IMR-90 (cell line): Measurements from ENCODE around the gene CCDC177. TPM values are rescaled to one million over a fixed set of nuclear protein-coding genes. Genes with fewer than 3 reads are reported as not detected.

ENCODE experiments used
- ATAC-seq: fragments of 200-7000 bp; cut with Tn5 transposase; 2 replicates; pipeline ENCODE4 v1.9.1; 2020; ENCODE audit warnings: low read depth, mild to moderate bottlenecking, moderate library complexity
- BruUV-seq: library from RNA; stranded (reverse); fragments of 400-500 nt; replicated peaks from 2 replicates; lab custom pipeline; 2021; lab: Mats Ljungman, UMichigan
- CTCF ChIA-PET: fragments of 300-600 bp; formaldehyde crosslinking; extraction: SDS; loops from one replicate; lab custom pipeline; 2021; ENCODE audit warnings: antibody characterized with exemption; lab: Yijun Ruan, JAX
- POLR2A ChIA-PET: fragments of 300-600 bp; sonication (Branson Sonifier 250); formaldehyde crosslinking; loops from one replicate; lab custom pipeline; 2022; ENCODE audit warnings: antibody characterized with exemption; ENCODE audit not compliant: unreplicated experiment; lab: Charles Lee
- DNase-seq: peaks from one replicate; pipeline ENCODE4 v3.0.0; 2013
- H2AFZ ChIP-seq: replicated peaks from 2 replicates; pipeline ENCODE3; 2013; ENCODE audit warnings: low read length, mild to moderate bottlenecking; ENCODE audit not compliant: poor library complexity
- H2AK5ac ChIP-seq: 2 replicates; pipeline ENCODE4 v1.6.1; 2013; ENCODE audit warnings: low read depth, low read length, inconsistent platforms
- H2AK9ac ChIP-seq: replicated peaks from 2 replicates; pipeline ENCODE3; 2013; ENCODE audit warnings: mild to moderate bottlenecking, low read depth, low read length, moderate library complexity; ENCODE audit not compliant: poor library complexity
- H2BK120ac ChIP-seq: 2 replicates; pipeline ENCODE4 v1.6.1; 2013; ENCODE audit warnings: low read depth, low read length, inconsistent platforms
- H2BK15ac ChIP-seq: 3 replicates; pipeline ENCODE4 v1.6.1; 2013; ENCODE audit warnings: low read depth, low read length, inconsistent platforms
- H2BK20ac ChIP-seq: 2 replicates; pipeline ENCODE4 v1.6.1; 2013; ENCODE audit warnings: low read depth, mild to moderate bottlenecking, inconsistent platforms, low read length, moderate library complexity
- H2BK5ac ChIP-seq: 2 replicates; pipeline ENCODE4 v1.6.1; 2013; ENCODE audit warnings: mild to moderate bottlenecking, low read depth, low read length, inconsistent platforms; ENCODE audit not compliant: poor library complexity, severe bottlenecking
- H3K14ac ChIP-seq: replicated peaks from 2 replicates; pipeline ENCODE4 v1.6.1; 2013; ENCODE audit warnings: low read depth, low read length, inconsistent platforms
- H3K18ac ChIP-seq: 2 replicates; pipeline ENCODE4 v1.6.1; 2013; ENCODE audit warnings: low read depth, low read length, control low read depth
- H3K23ac ChIP-seq: 2 replicates; pipeline ENCODE4 v1.6.1; 2013; ENCODE audit warnings: low read depth, low read length, inconsistent platforms
- H3K27ac ChIP-seq: 2 replicates; pipeline ENCODE4 v1.5.1; 2013; ENCODE audit warnings: mild to moderate bottlenecking, control low read depth, low read length; ENCODE audit not compliant: insufficient read depth
- H3K27me3 ChIP-seq: 2 replicates; pipeline ENCODE4 v1.6.1; 2013; ENCODE audit warnings: low read length; ENCODE audit not compliant: control insufficient read depth, insufficient read depth
- H3K36me3 ChIP-seq: 2 replicates; pipeline ENCODE4 v1.6.1; 2013; ENCODE audit warnings: low read length, mixed read lengths; ENCODE audit not compliant: control insufficient read depth, insufficient read depth
- H3K4ac ChIP-seq: 2 replicates; pipeline ENCODE4 v1.6.1; 2013; ENCODE audit warnings: low read depth, low read length, inconsistent platforms
- H3K4me1 ChIP-seq: 2 replicates; pipeline ENCODE4 v1.6.1; 2013; ENCODE audit warnings: low read length, mixed read lengths; ENCODE audit not compliant: control insufficient read depth, insufficient read depth
- H3K4me2 ChIP-seq: 2 replicates; pipeline ENCODE4 v1.6.1; 2013; ENCODE audit warnings: low read depth, mild to moderate bottlenecking, control low read depth, low read length, moderate library complexity
- H3K4me3 ChIP-seq: 2 replicates; pipeline ENCODE4 v1.5.1; 2013; ENCODE audit warnings: low read depth, mild to moderate bottlenecking, control low read depth, low read length, moderate library complexity; ENCODE audit not compliant: insufficient read depth
- H3K56ac ChIP-seq: 2 replicates; pipeline ENCODE4 v1.6.1; 2013; ENCODE audit warnings: low read length, inconsistent platforms; ENCODE audit not compliant: insufficient read depth; ENCODE audit errors: extremely low read depth
- H3K79me1 ChIP-seq, 2 experiments: 2 replicates each; pipeline ENCODE4 v1.6.1; 2013; ENCODE audit warnings: low read length in 2 of 2, inconsistent platforms in 1 of 2, low read depth in 1 of 2
- H3K9ac ChIP-seq: 2 replicates; pipeline ENCODE4 v1.6.1; 2013; ENCODE audit warnings: low read depth, low read length, control low read depth
- H3K9me1 ChIP-seq: 2 replicates; pipeline ENCODE4 v1.6.1; 2013; ENCODE audit warnings: low read length, inconsistent platforms; ENCODE audit not compliant: insufficient read depth
- H3K9me3 ChIP-seq: 2 replicates; pipeline ENCODE4 v1.6.1; 2013; ENCODE audit warnings: low read length; ENCODE audit not compliant: control insufficient read depth, insufficient read depth
- H4K20me1 ChIP-seq: 2 replicates; pipeline ENCODE4 v1.6.1; 2013; ENCODE audit warnings: low read length, inconsistent platforms; ENCODE audit not compliant: insufficient read depth
- H4K5ac ChIP-seq: 2 replicates; pipeline ENCODE4 v1.6.1; 2013; ENCODE audit warnings: mild to moderate bottlenecking, low read depth, low read length, control low read depth
- H4K8ac ChIP-seq, 2 experiments: 2 replicates each; pipeline ENCODE4 v1.6.1; 2013; ENCODE audit warnings: low read depth in 2 of 2, low read length in 2 of 2, control low read depth in 1 of 2, inconsistent platforms in 1 of 2
- H4K91ac ChIP-seq: 2 replicates; pipeline ENCODE4 v1.6.1; 2013; ENCODE audit warnings: low read depth, low read length, inconsistent platforms; ENCODE audit not compliant: insufficient read depth
- BHLHE40 ChIP-seq: fragments of 150-350 bp; IDR thresholded peaks from 2 replicates; pipeline ENCODE4 v1.6.1; 2016; ENCODE audit warnings: mild to moderate bottlenecking, low read depth, low read length
- CEBPB ChIP-seq: IDR thresholded peaks from 2 replicates; pipeline ENCODE4 v1.6.1; 2012; ENCODE audit warnings: low read depth, low read length, improper control_type of control experiment
- CHD1 ChIP-seq: IDR thresholded peaks from 2 replicates; pipeline ENCODE4 v1.6.1; 2012; ENCODE audit warnings: low read depth, low read length, improper control_type of control experiment
- MAFK ChIP-seq: IDR thresholded peaks from 2 replicates; pipeline ENCODE4 v1.6.1; 2012; ENCODE audit warnings: low read depth, low read length, improper control_type of control experiment
- MAZ ChIP-seq: IDR thresholded peaks from 2 replicates; pipeline ENCODE4 v1.6.1; 2012; ENCODE audit warnings: low read depth, mild to moderate bottlenecking, low read length, improper control_type of control experiment, moderate library complexity, borderline replicate concordance
- MXI1 ChIP-seq: IDR thresholded peaks from 2 replicates; pipeline ENCODE4 v1.6.1; 2012; ENCODE audit warnings: low read depth, mild to moderate bottlenecking, low read length, moderate library complexity, borderline replicate concordance
- NFE2L2 ChIP-seq: fragments of 150-350 bp; IDR thresholded peaks from 2 replicates; pipeline ENCODE4 v1.6.1; 2016; ENCODE audit warnings: low read depth, mild to moderate bottlenecking, low read length
- POLR2A ChIP-seq: IDR thresholded peaks from 2 replicates; pipeline ENCODE4 v1.6.1; 2012; ENCODE audit warnings: mild to moderate bottlenecking, low read depth, low read length
- RAD21 ChIP-seq: IDR thresholded peaks from 2 replicates; pipeline ENCODE4 v1.6.1; 2012; ENCODE audit warnings: low read length, improper control_type of control experiment
- RCOR1 ChIP-seq: IDR thresholded peaks from 2 replicates; pipeline ENCODE4 v1.6.1; 2012; ENCODE audit warnings: mild to moderate bottlenecking, low read length, improper control_type of control experiment; ENCODE audit not compliant: insufficient replicate concordance
- RFX5 ChIP-seq: IDR thresholded peaks from 2 replicates; pipeline ENCODE4 v1.8.0; 2012; ENCODE audit warnings: low read depth, mild to moderate bottlenecking, low read length, moderate library complexity
- SMC3 ChIP-seq: fragments of 150-350 bp; IDR thresholded peaks from 2 replicates; pipeline ENCODE4 v1.6.1; 2016; ENCODE audit warnings: low read depth, mild to moderate bottlenecking, antibody characterized with exemption, low read length, moderate library complexity
- WGBS, 2 experiments: methylation state at CpG; one replicate each; pipeline versions ENCODE4 v1.1.5 to v1.1.7; 2013; ENCODE audit warnings: missing lambda C conversion rate in 2 of 2; ENCODE audit not compliant: insufficient read length in 1 of 2; ENCODE audit errors: extremely low coverage in 2 of 2; 5-methylcytosine and 5-hydroxymethylcytosine counted together
- dilution Hi-C: fragments of 300-500 bp; cut with HindIII; formaldehyde crosslinking; loops from one replicate; pipeline ENCODE4 v1.14.3; 2018; ENCODE audit warnings: low sequenced_read_pairs; ENCODE audit not compliant: unreplicated experiment
- in situ Hi-C: fragments of 300-500 bp; cut with MboI; formaldehyde crosslinking; loops from 3 replicates; pipeline ENCODE4 v1.14.3; 2019; ENCODE audit warnings: low sequenced_read_pairs, inconsistent platforms, mixed read lengths
- intact Hi-C: fragments of 100-400 bp; cut with micrococcal nuclease; formaldehyde crosslinking; loops from 2 replicates; pipeline ENCODE4 v1.10.0; 2022
- polyA plus RNA-seq, 3 experiments: library from polyadenylated mRNA; depleted of rRNA; stranded (reverse); fragments of >200 nt; gene quantifications; 2 replicates each; pipeline ENCODE4 v1.2.3, GENCODE V29; 2012; ENCODE audit warnings: low replicate concordance in 1 of 3
- total RNA-seq: library from RNA; depleted of rRNA; stranded (reverse); fragments of >200 nt; gene quantifications from 2 replicates; pipeline ENCODE4 v1.2.3, GENCODE V29; 2012
- TF ChIP-seq, protein P1 (sequence below): fragments of 150-350 bp; IDR thresholded peaks from 2 replicates; pipeline ENCODE4 v1.6.1; 2016; ENCODE audit warnings: low read depth, mild to moderate bottlenecking, low read length, moderate library complexity, borderline replicate concordance
- TF ChIP-seq, protein P2 (sequence below): conservative IDR thresholded peaks from 2 replicates; pipeline ENCODE4 v1.5.1; 2012; ENCODE audit warnings: mild to moderate bottlenecking, low read depth, low read length, improper control_type of control experiment

CCDC177 gene
- total and polyA plus RNA-seq, 2 of the 4 experiments (the other 2 are of a cell fraction) = not detected

DNA sequence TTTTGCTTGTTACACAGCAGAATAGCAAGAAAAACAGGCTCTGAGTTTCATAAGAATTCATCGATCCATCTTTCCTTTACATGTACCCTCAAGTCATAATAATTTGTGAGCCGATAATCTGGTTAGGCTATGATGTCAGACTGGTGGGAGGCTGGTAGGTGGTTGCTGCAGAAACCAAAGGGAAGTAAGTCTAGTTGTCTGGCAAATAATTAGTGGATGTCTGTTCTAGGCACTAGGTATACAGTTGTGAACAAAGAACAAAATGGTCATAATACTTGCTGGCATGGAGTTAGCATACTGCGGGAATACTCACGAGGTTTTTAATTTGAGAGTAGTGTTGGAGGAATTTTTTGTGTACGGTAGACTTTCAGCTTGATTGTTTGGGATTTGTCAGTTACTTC lies 45.5 kb upstream of the CCDC177 start:
- H3K9ac ChIP-seq = no peak overlapping the region
- no peak overlapping the region for H3K4me3 ChIP-seq
- no peaks in the 10 kb centered on the region for H3K9me3 ChIP-seq
- H4K8ac ChIP-seq = no peak overlapping the region
- H3K27me3 ChIP-seq = no peaks in the 10 kb centered on the region
- dilution Hi-C loops = no loop called here
- no peaks in the 10 kb centered on the region for H3K36me3 ChIP-seq
- WGBS, 2 experiments = no CpG with 5 or more reads among the region's 5 CpGs
- H2BK15ac ChIP-seq = no peak overlapping the region
- peaks cover 39 to 86% of the 10 kb centered on the region in 2 experiments for H3K79me1 ChIP-seq
- H4K5ac ChIP-seq = no peak overlapping the region
- H3K9me1 ChIP-seq = peaks cover 21% of the 10 kb centered on the region
- H3K18ac ChIP-seq = no peak overlapping the region
- intact Hi-C loops = no loop called here
- ChIA-PET POLR2A (no interaction called here), CTCF (interaction anchor here (1.2 kb wide), 1 partner anchor 10 kb away, joined by 3 read pairs; no protein-coding TSS in a partner anchor)
- H2BK120ac ChIP-seq = no peak overlapping the region
- no peak overlapping the region for H2AK9ac ChIP-seq
- no peak overlapping the region for H2AFZ ChIP-seq
- DNase-seq (no peak), ATAC-seq (no peak)
- H3K14ac ChIP-seq = no peak overlapping the region
- H3K4me1 ChIP-seq = peaks cover 19% of the 10 kb centered on the region
- H3K27ac ChIP-seq = no peak overlapping the region
- no peak overlapping the region for H3K4me2 ChIP-seq
- TF ChIP-seq POLR2A = no peak
- TF ChIP-seq MXI1 = no peak
- no peak for TF ChIP-seq MAZ
- TF ChIP-seq RCOR1 = no peak
- TF ChIP-seq RAD21 = no peak
- TF ChIP-seq NFE2L2 = no peak
- no peak for TF ChIP-seq CHD1
- no peak for TF ChIP-seq MAFK
- TF ChIP-seq SMC3 = no peak
- no peak for TF ChIP-seq BHLHE40
- TF ChIP-seq CEBPB = no peak
- TF ChIP-seq RFX5 = no peak
- TF ChIP-seq, protein P1, sequence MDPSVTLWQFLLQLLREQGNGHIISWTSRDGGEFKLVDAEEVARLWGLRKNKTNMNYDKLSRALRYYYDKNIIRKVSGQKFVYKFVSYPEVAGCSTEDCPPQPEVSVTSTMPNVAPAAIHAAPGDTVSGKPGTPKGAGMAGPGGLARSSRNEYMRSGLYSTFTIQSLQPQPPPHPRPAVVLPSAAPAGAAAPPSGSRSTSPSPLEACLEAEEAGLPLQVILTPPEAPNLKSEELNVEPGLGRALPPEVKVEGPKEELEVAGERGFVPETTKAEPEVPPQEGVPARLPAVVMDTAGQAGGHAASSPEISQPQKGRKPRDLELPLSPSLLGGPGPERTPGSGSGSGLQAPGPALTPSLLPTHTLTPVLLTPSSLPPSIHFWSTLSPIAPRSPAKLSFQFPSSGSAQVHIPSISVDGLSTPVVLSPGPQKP = no peak
- TF ChIP-seq, protein P2, sequence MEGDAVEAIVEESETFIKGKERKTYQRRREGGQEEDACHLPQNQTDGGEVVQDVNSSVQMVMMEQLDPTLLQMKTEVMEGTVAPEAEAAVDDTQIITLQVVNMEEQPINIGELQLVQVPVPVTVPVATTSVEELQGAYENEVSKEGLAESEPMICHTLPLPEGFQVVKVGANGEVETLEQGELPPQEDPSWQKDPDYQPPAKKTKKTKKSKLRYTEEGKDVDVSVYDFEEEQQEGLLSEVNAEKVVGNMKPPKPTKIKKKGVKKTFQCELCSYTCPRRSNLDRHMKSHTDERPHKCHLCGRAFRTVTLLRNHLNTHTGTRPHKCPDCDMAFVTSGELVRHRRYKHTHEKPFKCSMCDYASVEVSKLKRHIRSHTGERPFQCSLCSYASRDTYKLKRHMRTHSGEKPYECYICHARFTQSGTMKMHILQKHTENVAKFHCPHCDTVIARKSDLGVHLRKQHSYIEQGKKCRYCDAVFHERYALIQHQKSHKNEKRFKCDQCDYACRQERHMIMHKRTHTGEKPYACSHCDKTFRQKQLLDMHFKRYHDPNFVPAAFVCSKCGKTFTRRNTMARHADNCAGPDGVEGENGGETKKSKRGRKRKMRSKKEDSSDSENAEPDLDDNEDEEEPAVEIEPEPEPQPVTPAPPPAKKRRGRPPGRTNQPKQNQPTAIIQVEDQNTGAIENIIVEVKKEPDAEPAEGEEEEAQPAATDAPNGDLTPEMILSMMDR = no peak
- in situ Hi-C loops = no loop called here
- H4K20me1 ChIP-seq = peaks cover 57% of the 10 kb centered on the region
- BruUV-seq = no TSS peak
- no peak overlapping the region for H2BK5ac ChIP-seq
- no peak overlapping the region for H2BK20ac ChIP-seq
- H2AK5ac ChIP-seq = no peak overlapping the region
- H3K4ac ChIP-seq = no peak overlapping the region
- H4K91ac ChIP-seq = no peak overlapping the region
- H3K56ac ChIP-seq = no peak overlapping the region
- no peak overlapping the region for H3K23ac ChIP-seq
